Measurements from ENCODE around the gene GRAMD1B.

GRCh38 chr11:123406441-123407129 is 23.5 kb upstream of the GRAMD1B start:
- TF ChIP-seq POLR2AphosphoS5 (IDR thresholded peaks at IDR 0.05; ENCODE audit: low read depth, low read length) (no peak), CTCF (IDR thresholded peaks at IDR 0.05 in 2 of 3, conservative IDR thresholded peaks at IDR 0.05 in 1 of 3; ENCODE audit: borderline replicate concordance in 1 of 3, insufficient read depth in 1 of 3, low read depth in 2 of 3, low read length in 2 of 3) (no peak), FOSL1 (IDR thresholded peaks at IDR 0.05; ENCODE audit: low read depth) (no peak), POLR2A (IDR thresholded peaks at IDR 0.05; ENCODE audit: borderline replicate concordance, extremely low read depth, insufficient read depth, insufficient read length) (no peak), RAD21 (IDR thresholded peaks at IDR 0.05; ENCODE audit: low read depth) (no peak), ELF1 (IDR thresholded peaks at IDR 0.05; ENCODE audit: borderline replicate concordance, low read depth) (no peak), ZFX (IDR thresholded peaks at IDR 0.05) (no peak), YY1 (IDR thresholded peaks at IDR 0.05; ENCODE audit: extremely low read depth, insufficient replicate concordance, low read depth, low read length) (no peak), SP1 (IDR thresholded peaks at IDR 0.05; ENCODE audit: low read depth) (no peak), EGR1 (IDR thresholded peaks at IDR 0.05; ENCODE audit: low read depth) (no peak), MAX (IDR thresholded peaks at IDR 0.05) (no peak)
